GM19328 (cell line): ENCODE data around the gene QTRT2.

ENCODE experiments used
- ATAC-seq: cut with Tn5 transposase; IDR thresholded peaks from one replicate; pipeline ENCODE4 v1.9.1; 2021; ENCODE audit warnings: mild to moderate bottlenecking, moderate library complexity; ENCODE audit not compliant: unreplicated experiment

The QTRT2 gene

GRCh38 chr3:114076711-114077110, 20.2 kb downstream of the QTRT2 start:
- ATAC-seq = no peak

- ATAC-seq = no peak
Measured at GRCh38 chr3:114078126-114078525, 21.6 kb downstream of the QTRT2 start.

- no peak for ATAC-seq
Measured at GRCh38 chr3:114079761-114080160, 23.2 kb downstream of the QTRT2 start.

GRCh38 chr3:114080201-114080600, 23.7 kb downstream of the QTRT2 start:
- no peak for ATAC-seq

GRCh38 chr3:114081037-114081436, 24.5 kb downstream of the QTRT2 start:
- ATAC-seq = no peak

- ATAC-seq = no peak
Measured at GRCh38 chr3:114083112-114083511, 26.6 kb downstream of the QTRT2 start.

- ATAC-seq = no peak
Measured at GRCh38 chr3:114086356-114086755, 29.8 kb downstream of the QTRT2 start.

GRCh38 chr3:114089675-114090074, 33.1 kb downstream of the QTRT2 start:
- no peak for ATAC-seq

GRCh38 chr3:114092151-114093015, 35.8 kb downstream of the QTRT2 start:
- ATAC-seq = no peak

- no peak for ATAC-seq
Measured at GRCh38 chr3:114093016-114093380, 36.5 kb downstream of the QTRT2 start.

GRCh38 chr3:114093596-114093995, 37.1 kb downstream of the QTRT2 start:
- ATAC-seq = no peak

GRCh38 chr3:114095796-114096195, 39.3 kb downstream of the QTRT2 start:
- ATAC-seq = no peak

- ATAC-seq = no peak
Measured at GRCh38 chr3:114101101-114101500, 44.6 kb downstream of the QTRT2 start.

- ATAC-seq = no peak
Measured at GRCh38 chr3:114103181-114103580, 46.6 kb downstream of the QTRT2 start.

GRCh38 chr3:114103858-114104257, 47.3 kb downstream of the QTRT2 start:
- ATAC-seq = no peak

- no peak for ATAC-seq
Measured at GRCh38 chr3:114104414-114104813, 47.9 kb downstream of the QTRT2 start.

- no peak for ATAC-seq
Measured at GRCh38 chr3:114108137-114108536, 51.6 kb downstream of the QTRT2 start.

GRCh38 chr3:114110439-114110838, 53.9 kb downstream of the QTRT2 start:
- no peak for ATAC-seq

- ATAC-seq = no peak
Measured at GRCh38 chr3:114111060-114111770, 54.7 kb downstream of the QTRT2 start.

- no peak for ATAC-seq
Measured at GRCh38 chr3:114112696-114113095, 56.2 kb downstream of the QTRT2 start.

GRCh38 chr3:114114719-114115118, 58.2 kb downstream of the QTRT2 start:
- no peak for ATAC-seq

GRCh38 chr3:114115143-114115542, 58.6 kb downstream of the QTRT2 start:
- no peak for ATAC-seq
